ENCODE results near the gene IGF2.

IGF2 gene

DNA sequence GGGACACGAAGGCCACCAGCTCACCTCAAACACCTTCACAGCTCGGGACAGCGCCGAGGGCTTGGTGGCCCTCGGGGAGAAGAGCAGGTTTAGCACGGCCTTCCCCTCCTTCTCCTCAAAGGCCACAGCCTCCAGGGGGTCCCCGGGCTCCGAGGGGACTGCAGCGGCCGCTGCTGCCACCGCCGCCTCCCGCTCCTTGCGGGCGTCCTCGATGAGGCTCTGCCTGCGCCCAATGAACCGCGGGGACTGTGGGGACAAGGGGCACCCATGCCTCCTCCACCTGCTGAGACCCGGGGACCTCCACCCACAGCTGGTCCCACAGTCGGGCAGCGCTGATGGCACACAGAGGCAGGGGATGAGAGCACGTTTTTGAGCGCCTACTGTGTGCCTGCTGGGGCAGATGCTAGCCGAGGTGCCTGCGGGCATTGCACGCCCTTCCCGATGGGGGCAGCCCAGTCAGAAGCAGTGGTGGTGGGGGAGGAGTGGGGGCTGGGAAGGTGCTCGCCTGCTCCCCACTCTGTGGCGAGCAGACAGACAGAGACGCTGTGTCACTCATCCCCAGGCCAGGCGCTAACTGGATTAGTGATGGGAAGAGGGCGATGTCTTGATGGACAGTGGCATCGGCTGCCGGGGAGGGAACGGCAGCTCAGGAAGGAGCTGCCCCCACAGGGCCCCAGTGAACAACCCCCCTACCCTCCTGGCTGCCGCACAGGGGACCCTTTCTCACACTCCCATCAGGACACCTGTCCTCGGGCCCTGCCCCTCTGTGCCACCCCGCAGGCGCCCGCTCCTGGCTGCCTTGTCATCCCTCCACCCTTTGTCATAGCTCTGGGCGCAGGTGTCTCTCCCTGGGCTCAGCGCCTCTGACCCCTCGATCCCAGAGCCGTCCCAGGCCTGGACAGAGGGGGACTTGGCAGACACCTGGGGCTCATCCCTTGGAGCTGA is 30.7 kb upstream of the IGF2 start:
- no peak for DNase-seq

DNA sequence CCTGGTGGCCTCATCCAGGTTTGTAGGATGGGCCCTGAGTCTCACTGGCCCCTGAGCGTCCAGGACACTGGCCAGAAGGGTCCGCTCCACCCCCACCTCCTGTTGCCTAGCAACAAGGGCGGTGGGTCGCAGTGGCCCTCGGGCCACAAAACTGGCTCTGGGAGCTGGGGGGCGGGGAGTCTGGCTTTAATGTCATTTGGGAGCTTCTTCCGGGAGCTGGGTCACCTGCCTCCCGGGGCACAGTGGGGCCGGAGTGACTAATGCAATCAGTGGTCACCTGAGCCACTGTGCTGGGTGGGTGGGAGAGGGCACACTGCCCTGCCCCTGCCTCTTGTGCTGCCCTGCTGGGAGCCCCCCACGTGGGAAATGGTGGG is 29.8 kb upstream of the IGF2 start:
- no peak for DNase-seq

DNA sequence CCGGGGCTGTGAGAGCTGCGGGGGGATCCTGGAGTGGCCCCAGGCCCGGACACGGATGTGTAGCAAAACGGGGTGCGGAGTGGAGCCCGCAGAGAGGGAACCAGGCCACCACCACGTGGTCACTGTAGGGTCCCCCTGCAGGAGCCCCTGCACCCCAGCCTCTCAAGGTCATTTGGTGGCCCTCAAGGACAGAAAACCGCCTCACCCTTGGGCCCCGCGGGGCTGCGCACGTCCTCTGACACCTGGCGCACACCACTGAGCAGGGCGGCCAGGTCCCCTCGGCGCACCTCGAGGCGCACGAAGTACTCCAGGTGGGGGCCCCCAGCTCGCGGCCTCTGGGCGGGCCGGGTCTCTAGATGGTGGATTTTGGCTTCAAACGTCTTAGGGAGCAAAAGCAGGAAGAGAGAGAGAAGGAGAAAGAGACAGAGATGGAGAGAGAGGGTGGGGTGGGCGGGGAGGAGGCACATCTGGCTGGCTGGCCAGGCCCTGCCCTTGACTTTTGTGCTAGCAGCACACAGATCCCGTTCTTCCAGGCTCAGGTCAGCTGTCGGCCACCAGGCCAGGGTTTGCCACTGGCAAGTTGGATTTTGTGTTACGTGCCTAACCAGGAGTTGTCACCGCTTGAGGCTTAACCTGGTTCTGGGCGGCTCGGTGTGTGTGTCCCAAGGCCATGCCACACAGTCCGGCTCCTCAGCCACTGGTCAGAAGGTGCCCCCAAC is 29.3 kb upstream of the IGF2 start:
- no peak for DNase-seq

DNA sequence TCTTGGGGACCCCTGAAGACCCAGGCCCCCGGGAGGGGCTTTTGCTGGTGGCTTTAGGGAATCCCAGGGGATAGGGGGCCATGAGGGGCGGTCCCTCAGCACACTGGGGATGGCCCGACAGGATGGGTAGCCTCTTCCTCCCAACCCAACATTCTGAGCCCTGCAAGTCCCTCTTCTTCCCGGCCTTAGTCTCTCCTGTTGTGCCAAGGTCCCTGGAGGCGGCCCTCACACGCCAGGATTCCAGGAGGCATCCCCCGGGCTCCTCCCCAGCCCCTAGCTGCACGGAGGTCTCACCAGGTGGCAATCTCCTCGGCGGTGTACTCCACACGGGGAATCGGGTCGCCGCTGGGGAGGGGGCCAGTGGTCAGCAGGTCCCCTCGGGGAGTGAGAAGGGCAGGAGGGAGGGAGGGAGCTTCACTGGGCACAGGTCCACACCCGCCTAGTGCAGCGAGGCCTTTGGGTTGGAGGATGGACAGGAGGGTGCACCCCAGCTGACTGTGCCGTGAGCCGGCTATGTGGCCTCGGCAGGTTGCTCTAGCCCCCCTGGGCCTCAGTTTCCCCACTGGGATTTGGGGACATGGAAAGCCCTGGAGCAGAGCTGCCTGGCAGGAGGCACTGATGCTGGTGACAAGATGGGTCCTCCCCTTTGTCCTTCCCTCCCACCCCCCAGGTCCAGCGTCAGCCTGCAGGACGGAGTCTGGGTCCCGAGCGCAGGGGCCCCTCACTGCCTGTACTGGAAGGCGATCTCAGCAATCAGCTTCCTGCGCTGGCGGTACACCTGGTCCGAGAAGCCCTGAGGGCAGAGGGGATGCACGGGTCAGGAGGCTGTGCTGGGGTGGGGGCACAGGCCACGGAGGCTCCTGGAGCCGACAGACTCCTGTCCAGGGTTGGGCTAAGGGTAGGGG is 28.2 kb upstream of the IGF2 start:
- DNase-seq: no peak

DNA sequence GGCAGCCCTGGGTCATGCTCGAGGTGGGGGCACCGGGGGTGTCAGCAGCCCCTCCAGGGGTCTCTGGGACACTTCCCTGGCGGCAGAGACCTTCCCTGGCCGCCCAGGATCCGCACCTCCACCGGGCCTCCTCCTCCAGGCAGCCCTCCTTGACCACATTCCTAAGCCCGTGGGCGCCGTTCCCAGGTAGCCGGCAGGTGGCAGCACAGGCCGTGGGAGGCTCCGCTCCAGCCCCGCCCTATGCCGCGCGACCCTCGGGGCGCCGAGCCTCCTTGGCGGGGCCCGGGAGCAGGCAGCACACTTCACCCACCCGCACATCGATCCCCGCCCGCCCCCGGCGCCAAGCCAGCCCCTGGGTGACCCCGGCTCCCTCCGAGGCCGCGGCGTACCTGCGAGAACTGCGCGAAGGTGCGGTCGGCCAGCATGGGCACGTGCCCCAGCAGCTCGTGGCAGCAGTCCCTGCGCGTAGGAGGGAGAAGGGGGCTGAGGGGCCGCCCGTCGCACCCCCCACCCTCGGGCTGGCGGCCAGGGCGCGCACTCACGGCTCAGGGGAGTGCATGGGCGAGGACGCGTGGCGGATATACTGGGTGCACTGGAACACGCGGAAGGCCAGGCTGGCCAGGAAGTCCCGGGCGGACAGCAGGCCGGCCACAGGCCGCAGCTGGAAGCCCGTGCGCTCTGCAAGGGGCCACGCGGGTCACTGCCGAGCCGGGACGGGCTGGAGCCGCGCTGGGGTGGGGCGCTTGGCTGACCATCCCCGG is 27.1 kb upstream of the IGF2 start:
- DNase-seq: no peak

DNA sequence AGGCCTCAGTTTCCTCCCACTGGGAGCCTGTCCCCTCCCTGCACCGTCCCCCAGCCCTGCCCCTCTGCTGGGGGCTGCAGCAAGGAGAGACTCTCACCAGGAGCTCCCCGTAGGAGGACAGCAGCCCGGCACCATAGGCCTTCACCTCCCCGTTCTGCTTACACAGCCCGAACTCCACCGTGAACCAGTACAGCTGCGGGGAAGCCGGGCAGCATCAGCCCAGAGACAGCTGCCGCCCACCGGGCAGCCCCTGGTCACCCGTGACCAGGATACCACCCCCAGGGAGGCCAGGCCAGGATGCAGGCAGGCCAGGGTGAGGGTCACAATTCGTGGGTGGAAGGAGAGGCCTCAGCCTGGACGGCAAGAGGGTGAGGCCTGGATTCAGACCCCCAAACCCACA is 26.4 kb upstream of the IGF2 start:
- DNase-seq: no peak

DNA sequence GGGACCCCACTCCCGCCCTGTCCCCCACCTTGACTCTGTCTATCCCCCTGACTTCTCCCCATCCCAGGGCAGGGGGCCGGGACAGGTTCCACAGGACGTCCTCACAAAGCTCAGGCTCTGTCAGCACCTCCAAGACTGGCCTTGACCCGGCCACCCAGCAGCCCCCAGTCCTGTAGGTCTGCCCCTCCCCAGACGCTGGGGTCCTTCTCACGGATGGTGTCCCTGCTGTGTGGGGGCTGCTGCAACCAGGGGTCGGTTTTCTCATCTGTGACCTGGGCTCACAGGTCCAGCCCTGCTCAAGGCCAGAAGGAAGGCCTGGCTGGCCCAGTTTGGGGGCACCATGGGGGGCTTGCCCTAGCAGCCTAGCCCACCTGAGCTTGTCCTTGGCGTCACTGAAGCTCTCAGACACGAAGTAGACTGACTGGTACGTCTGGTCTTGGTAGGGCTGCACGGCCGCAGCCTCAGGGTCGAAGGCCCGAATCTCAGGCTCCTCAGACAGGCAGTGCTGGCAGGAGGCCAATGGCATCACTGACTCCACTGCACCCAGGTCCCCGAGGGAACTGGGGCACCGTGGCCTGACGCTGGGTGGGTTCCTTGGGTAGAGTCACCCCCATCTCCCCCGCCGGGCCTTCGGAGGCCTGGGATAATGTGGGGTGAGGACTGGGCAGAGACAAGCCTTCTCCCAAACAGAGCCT is 25.8 kb upstream of the IGF2 start:
- DNase-seq: no peak

DNA sequence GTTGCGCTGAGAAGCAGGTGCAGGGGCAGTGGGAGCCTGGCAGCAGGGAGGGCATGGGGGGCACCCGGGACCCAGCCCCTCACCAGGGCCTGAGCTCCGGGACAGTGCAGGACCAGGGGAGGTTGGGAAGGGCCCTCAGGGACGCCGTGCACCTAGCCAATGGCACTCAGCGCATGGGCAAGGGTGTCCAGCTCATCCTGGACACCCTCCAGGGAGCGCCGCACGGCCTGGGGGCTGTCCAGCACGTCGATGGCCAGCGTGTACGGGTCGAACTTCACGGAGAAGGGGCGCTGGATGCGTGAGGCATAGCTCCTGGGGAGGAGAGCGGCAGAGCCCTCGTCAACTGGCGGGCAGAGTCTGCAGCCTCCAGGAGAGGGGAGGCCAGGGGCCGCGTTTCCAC is 24.9 kb upstream of the IGF2 start:
- DNase-seq: no peak

DNA sequence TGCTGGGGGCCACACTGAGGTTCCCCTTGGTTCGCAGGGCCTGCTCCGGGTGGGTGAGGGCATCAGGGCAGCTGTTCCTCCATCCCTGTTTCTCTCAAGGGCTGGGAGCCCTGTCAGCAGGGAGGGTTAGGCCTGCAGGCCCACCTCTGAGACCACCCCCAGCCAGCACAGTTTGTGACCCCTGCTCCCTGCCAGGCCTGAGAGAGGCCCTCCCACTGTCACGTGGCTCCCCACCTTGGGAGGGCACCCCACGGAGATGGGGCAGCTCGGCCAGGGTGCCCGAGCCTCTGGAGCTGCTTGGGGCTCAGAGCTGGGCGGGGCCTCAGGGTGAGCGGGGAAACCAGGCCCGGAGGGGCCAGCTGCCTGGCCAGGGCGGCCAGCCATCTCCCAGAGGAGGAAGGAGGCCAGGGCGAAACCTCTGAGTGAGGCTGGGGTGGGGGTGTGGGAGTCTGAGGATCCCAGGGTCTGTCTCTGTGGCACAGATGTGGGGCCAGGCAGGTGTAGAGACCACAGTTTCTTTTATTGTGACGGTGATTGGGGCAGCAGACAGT is 24.3 kb upstream of the IGF2 start:
- DNase-seq: no peak

DNA sequence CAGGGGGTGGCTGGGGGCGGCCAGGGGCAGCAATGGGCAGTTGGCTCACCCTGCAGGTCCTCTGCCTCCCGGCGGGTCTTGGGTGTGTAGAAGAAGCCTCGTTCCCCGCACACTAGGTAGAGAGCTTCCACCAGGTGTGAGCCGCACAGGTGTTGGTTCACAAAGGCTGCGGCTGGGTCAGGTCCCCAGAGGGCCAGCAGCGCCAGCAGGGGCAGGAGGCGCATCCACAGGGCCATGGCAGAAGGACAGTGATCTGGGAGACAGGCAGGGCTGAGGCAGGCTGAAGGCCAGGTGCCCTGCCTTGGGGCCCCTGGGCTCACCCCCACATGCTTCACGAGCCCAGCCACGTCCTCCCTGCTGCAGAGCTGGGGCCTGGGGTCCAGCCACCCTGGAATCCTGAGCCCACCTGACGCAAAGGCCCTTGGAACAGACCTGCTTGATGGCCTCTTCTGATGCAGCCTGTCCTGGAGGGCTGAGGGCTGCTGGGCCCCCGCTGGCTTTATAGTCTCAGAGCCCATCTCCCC is 21.6 kb upstream of the IGF2 start, which contains the start of gene INS:
TSS of gene INS (minus strand) at position 474 of the 524 bp plus-strand sequence. CDS start at position 236, 238 bp downstream.
- no peak for DNase-seq

DNA sequence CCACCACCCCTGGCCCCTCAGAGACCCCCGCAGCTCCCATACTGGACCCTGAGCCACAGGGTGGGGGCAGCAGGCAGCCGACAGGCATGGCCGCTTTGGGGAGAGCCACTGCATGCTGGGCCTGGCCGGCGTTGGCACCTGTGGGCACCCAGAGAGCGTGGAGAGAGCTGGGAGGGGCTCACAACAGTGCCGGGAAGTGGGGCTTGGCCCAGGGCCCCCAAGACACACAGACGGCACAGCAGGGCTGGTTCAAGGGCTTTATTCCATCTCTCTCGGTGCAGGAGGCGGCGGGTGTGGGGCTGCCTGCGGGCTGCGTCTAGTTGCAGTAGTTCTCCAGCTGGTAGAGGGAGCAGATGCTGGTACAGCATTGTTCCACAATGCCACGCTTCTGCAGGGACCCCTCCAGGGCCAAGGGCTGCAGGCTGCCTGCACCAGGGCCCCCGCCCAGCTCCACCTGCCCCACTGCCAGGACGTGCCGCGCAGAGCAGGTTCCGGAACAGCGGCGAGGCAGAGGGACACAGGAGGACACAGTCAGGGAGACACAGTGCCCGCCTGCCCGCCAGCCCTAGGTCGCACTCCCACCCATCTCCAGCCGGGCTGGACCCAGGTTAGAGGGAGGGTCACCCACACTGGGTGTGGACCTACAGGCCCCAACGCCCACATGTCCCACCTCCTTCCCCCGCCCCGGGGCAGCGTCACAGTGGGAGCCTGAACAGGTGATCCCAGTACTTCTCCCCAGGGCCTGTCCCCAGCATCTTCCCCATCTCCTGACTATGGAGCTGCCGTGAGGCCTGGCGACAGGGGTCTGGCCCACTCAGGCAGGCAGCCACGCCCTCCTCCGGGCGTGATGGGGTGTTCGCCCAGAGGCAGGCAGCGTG is 20.6 kb upstream of the IGF2 start:
- no peak for DNase-seq

DNA sequence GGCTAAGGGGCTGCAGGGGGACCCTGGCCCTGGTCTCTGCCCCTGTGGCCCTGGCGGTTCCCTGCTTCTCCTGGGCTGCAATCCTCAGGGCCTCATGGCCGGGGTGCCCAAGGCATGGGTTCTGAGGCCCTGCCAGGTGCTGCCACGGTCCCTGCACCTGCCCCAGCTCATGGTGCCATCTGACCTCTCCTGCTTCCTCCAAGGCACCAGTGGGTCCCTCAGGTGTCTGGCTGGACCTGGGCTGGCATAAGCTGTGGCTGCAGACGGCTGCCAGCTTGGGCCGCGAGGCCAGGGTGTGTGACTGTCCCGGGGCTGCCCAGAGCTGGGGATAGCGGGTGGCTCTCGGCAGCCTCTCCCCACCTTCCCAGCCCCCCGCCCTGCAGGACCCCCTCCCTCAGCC is 19.8 kb upstream of the IGF2 start:
- DNase-seq: no peak

DNA sequence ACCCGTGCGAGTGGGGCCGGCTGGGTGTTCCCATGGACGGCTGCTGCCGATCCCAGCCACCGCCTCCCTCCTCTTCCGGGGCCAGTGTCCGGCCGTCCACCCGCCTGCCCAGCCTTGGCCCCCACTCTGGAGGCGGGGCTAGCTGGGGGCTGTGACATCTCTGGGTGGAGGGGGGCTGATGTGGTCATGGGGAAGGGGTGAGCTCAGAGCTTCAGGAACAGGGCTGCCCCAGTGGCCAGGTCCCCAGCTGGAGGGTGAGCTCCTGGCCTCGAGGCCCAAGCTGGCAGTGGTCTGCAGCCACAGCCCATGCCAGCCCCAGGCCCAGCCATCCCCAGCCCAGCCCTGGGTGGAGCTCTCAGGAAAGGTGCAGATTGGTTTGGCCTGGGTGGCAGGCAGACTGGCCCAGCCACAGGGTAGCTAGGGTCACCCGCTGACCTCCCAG is 19.1 kb upstream of the IGF2 start:
- no peak for DNase-seq

DNA sequence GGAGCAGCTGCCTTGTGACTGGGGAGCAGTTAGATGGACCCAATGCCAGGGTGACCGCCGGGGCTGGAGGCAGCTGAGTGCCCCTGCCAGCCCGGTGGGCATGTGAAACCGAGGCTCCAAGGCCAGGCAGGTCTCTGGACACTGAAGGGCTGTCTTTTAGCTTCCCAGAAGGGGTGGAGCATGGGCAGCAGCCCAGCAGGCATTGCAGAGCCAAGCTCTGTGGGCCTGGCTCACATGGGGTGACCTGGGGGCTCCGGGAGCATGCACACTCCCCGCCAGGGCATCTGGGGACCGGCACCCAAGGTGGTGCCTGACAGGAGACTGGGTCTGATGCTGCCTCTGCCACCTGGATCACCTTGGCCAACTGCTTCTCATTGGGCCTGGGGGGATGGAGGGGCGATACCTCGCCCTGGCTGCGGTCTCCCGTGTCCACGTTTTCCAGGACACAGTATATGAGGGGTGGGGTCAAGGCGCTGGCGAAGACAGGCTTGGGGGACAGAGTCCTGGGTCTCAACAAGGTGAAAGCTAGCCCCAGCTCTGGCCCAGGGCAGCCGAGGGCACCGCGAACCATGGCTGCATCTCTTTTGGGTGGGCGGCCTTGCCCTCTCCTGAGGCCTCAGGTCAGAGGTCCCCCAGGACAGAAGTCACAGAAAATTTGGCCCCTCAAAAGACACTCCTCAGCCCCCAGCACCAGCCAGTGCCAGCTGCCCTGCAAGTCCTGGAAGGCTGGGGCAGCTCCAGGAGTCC is 18.3 kb upstream of the IGF2 start:
- DNase-seq: no peak

DNA sequence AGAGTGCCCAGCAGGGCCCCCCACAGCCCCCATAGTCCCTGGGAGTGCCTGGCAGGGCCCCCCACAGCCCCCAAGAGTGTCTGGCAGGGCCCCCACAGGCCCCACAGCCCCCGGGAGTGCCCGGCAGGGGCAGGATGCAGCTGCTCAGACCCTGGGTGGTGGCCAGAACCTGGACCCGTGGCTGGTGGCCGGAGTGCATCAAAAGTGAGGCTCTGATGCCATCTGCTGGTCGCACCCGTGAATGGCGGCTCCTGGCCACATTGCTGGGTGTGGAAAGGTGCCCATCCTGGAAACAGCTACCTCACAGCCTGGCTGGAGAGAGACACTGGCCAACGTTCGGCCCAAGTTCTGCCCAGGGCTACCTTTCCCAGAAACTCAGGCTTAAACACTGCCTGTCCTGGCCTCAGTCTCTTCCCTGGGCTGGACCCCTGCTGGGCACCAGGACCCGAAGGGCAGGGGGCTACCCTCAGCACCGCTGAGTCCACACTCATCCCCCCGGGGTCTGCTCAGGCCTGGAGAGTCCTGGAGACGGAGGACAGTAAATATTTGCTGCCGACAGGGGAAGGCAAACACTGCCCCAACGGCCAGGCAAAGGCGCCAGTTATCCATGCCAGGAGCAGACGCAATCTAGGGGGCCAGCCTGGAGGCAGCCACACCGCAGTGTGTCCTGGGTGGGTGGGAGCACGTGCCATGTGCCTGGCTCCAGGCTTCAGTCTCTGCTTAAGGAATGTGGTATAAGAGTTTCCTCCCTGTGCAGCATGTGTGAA is 17.4 kb upstream of the IGF2 start:
- peak; percentile 30 for DNase-seq

DNA sequence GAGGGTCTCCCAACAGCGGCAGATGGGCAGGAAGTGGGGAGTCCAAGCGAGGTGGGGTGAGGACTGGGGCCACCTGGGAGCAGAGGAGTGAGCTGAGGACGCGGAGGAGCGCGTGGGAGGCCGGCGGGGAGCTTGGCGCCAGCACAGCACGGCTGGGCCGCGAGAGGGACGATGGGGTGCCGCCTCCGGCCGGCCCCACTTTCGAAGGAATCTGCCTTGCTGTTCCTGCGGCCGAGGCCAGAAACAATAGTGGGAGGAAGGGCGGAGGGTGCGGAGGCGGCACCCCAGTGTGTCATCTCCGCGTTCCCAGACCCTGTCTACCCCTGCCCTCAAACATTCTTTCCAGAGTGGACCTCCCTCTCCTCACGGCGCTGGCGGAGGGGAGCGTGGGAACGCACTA is 16.3 kb upstream of the IGF2 start:
- no peak for DNase-seq

DNA sequence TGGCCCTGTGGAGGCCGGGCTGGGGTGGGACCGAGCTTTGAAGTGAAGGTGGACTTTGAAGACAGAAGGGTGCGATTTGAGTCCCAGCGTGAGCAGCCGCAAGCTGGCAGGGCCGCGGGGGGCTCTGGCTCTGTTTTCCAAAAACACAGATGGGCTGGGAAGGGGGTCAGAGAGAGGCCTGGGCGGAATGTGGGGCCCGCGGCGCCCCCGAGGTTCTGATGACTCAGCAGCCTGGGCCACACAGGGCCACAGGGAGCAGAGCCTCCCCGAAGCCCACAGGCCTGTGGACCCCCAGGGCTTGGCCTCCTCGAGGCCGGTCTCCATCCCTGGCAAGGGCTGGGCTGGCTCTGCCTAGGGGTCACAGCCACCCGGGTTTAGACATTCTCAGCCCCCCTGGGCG is 15.7 kb upstream of the IGF2 start:
- DNase-seq: no peak

DNA sequence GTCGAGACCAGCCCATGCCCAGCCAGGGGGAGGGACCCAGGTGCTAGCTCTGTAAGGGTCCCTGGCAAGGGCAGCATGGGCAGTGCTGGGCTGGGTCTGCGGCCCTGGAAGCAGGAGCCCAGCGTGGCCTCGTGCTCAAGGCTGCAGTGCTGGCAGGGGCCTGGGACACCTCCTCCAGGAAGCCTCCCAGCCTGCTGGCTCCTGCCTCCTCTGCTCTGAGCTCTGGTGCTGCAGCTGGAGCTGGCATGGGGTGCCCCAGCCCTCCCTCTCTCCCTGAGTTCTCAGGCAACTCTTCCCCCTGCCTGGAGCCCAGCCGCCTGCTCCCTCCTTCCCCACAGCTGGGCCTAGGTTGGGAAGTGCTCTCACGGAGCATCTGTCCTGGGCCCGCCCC is 15.0 kb upstream of the IGF2 start:
- DNase-seq: no peak

Measured in CD4-positive, alpha-beta T cell treated with Interleukin-4 for 4 hours (primary cell).